HepG2 (cell line): ENCODE measurements around the gene ZBTB4. TPM values are rescaled to one million over a fixed set of nuclear protein-coding genes. Genes with fewer than 3 reads are reported as not detected.
A peak's percentile ranks its signal among the peaks of the same experiment; 100 is the strongest.

ENCODE experiments used
- ASH2L ChIP-seq: fragments of 300-600, 200-600 bp; sonication (generic); IDR thresholded peaks from 2 replicates; pipeline ENCODE4 v1.7.0; 2017; ENCODE audit warnings: low read depth, mild to moderate bottlenecking, moderate library complexity, mixed read lengths, low read length; ENCODE audit not compliant: insufficient read length
- EP300 ChIP-seq, 3 experiments: sonication (generic) in 1 of 3; formaldehyde crosslinking in 1 of 3; IDR thresholded peaks; 2 replicates each; pipeline versions ENCODE4 v1.5.1 to v1.6.1; 2011 to 2020; ENCODE audit warnings: low read depth in 2 of 3, low read length in 2 of 3, borderline replicate concordance in 1 of 3, improper control_type of control experiment in 1 of 3, mild to moderate bottlenecking in 1 of 3, missing genetic modification reagents in 1 of 3, moderate library complexity in 1 of 3
- FIP1L1 ChIP-seq: fragments of 200-400 bp; formaldehyde crosslinking; IDR thresholded peaks from 2 replicates; pipeline ENCODE4 v1.6.1; 2018; ENCODE audit warnings: low read depth, mild to moderate bottlenecking, low read length, moderate library complexity, borderline replicate concordance; ENCODE audit not compliant: insufficient read depth
- HDAC2 ChIP-seq: sonication (generic); formaldehyde crosslinking; IDR thresholded peaks from 2 replicates; pipeline ENCODE4 v1.4.0; 2020; ENCODE audit warnings: missing genetic modification reagents
- KMT2A ChIP-seq: sonication (generic); formaldehyde crosslinking; IDR thresholded peaks from 2 replicates; pipeline ENCODE4 v1.4.0; 2020; ENCODE audit warnings: missing genetic modification reagents
- NR0B2 ChIP-seq: sonication (generic); formaldehyde crosslinking; IDR thresholded peaks from 2 replicates; pipeline ENCODE4 v1.4.0; 2020; ENCODE audit warnings: mild to moderate bottlenecking, missing genetic modification reagents
- REPIN1 ChIP-seq: sonication (generic); formaldehyde crosslinking; IDR thresholded peaks from 2 replicates; pipeline ENCODE4 v1.8.0; 2022; ENCODE audit warnings: missing genetic modification reagents, low read depth, mild to moderate bottlenecking, borderline replicate concordance
- REST ChIP-seq, 2 experiments: IDR thresholded peaks; 2 replicates each; pipeline ENCODE4 v1.6.1; 2011 to 2012; ENCODE audit warnings: low read length in 2 of 2, borderline replicate concordance in 1 of 2, low read depth in 1 of 2, mild to moderate bottlenecking in 1 of 2, moderate library complexity in 1 of 2
- SNAPC2 ChIP-seq: sonication (generic); formaldehyde crosslinking; IDR thresholded peaks from 2 replicates; pipeline ENCODE4 v1.8.1; 2022; ENCODE audit warnings: mild to moderate bottlenecking, missing genetic modification reagents
- THYN1 ChIP-seq: sonication (generic); formaldehyde crosslinking; IDR thresholded peaks from 2 replicates; pipeline ENCODE4 v1.8.1; 2023; ENCODE audit warnings: low read depth, mild to moderate bottlenecking, moderate library complexity, missing genetic modification reagents, borderline replicate concordance
- ZNF232 ChIP-seq: sonication (generic); formaldehyde crosslinking; IDR thresholded peaks from 2 replicates; pipeline ENCODE4 v1.4.0; 2020; ENCODE audit warnings: missing genetic modification reagents, borderline replicate concordance
- ZNF563 ChIP-seq: sonication (generic); formaldehyde crosslinking; IDR thresholded peaks from 2 replicates; pipeline ENCODE4 v1.8.0; 2022; ENCODE audit warnings: mild to moderate bottlenecking, moderate library complexity, missing genetic modification reagents
- ZNF746 ChIP-seq: sonication (generic); formaldehyde crosslinking; IDR thresholded peaks from 2 replicates; pipeline ENCODE4 v1.8.0; 2022; ENCODE audit warnings: mild to moderate bottlenecking, missing genetic modification reagents
- polyA plus RNA-seq, 8 experiments: library from polyadenylated mRNA; depleted of rRNA in 3 of 8; stranded (reverse) in 7 of 8; unstranded in 1 of 8; fragments of >200 nt; fragmentation: Illumina TruSeq in 4 of 8; extraction: Trizol in 4 of 8; gene quantifications; 2 replicates each; pipeline versions ENCODE4 v1.2.1 to v1.2.3, GENCODE V29; 2011 to 2016; ENCODE audit warnings: low read depth in 4 of 8, missing spikeins in 1 of 8, mixed read lengths in 1 of 8; ENCODE audit not compliant: insufficient read depth in 1 of 8
- total RNA-seq, 5 experiments: library from RNA; depleted of rRNA; stranded (reverse); fragments of >200 nt; fragmentation: Illumina TruSeq; extraction: Trizol; gene quantifications; 2 replicates each; pipeline ENCODE4 v1.2.3, GENCODE V29; 2016; ENCODE audit warnings: low read depth in 1 of 5
- TF ChIP-seq, protein P1 (sequence below): sonication (generic); formaldehyde crosslinking; IDR thresholded peaks from 2 replicates; pipeline ENCODE4 v1.8.1; 2022; ENCODE audit warnings: low read depth, mild to moderate bottlenecking, missing genetic modification reagents
- TF ChIP-seq, protein P2 (sequence below): sonication (generic); formaldehyde crosslinking; IDR thresholded peaks from 2 replicates; pipeline ENCODE4 v1.9.0; 2022; ENCODE audit warnings: missing genetic modification reagents, mild to moderate bottlenecking, borderline replicate concordance

Gene ZBTB4
- total and polyA plus RNA-seq, 2 of the 13 experiments (the other 11 are each of a cell fraction or from before 2014, with no cell fraction given): 4.3 to 7.4 TPM

DNA sequence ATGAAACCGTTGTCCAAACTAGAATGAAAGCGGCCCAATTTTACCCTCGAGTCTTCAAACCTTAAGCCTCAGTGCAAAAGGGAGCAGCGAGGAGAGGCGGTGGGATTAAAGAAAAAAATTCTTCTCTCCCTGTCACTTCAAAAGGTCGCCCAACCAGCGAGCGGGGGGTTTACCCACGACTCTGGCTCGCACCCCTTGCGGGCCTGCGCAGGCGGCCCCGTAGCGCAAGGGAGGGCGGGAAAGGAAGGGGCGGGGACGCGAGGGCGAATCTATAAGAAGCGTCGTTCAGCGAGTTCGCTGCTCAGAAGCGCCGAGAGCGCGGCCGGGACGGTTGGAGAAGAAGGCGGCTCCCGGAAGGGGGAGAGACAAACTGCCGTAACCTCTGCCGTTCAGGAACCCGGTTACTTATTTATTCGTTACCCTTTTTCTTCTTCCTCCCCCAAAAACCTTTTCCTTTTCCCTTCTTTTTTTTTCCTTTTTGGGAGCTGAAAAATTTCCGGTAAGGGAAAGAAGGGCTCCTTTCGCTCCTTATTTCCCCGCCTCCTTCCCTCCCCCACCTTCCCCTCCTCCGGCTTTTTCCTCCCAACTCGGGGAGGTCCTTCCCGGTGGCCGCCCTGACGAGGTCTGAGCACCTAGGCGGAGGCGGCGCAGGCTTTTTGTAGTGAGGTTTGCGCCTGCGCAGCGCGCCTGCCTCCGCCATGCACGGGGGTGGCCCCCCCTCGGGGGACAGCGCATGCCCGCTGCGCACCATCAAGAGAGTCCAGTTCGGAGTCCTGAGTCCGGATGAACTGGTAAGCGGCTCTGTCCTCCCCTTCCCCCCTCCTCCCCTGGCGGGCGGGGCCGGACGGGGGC, 4.9 kb upstream of the ZBTB4 start, which contains the start of gene POLR2A (continued):
- TF ChIP-seq, protein P1, sequence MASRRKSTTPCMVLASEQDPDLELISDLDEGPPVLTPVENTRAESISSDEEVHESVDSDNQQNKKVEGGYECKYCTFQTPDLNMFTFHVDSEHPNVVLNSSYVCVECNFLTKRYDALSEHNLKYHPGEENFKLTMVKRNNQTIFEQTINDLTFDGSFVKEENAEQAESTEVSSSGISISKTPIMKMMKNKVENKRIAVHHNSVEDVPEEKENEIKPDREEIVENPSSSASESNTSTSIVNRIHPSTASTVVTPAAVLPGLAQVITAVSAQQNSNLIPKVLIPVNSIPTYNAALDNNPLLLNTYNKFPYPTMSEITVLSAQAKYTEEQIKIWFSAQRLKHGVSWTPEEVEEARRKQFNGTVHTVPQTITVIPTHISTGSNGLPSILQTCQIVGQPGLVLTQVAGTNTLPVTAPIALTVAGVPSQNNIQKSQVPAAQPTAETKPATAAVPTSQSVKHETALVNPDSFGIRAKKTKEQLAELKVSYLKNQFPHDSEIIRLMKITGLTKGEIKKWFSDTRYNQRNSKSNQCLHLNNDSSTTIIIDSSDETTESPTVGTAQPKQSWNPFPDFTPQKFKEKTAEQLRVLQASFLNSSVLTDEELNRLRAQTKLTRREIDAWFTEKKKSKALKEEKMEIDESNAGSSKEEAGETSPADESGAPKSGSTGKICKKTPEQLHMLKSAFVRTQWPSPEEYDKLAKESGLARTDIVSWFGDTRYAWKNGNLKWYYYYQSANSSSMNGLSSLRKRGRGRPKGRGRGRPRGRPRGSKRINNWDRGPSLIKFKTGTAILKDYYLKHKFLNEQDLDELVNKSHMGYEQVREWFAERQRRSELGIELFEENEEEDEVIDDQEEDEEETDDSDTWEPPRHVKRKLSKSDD (CRISPR knock-in tag): peak; percentile 79; the same call in 1 of the 2 replicates
- TF ChIP-seq FIP1L1: peak; percentile 90; the same call in 1 of the 2 replicates
- TF ChIP-seq NR0B2 (CRISPR knock-in tag): no peak
- TF ChIP-seq ZNF563: peak; percentile 85
- peak; percentile 98 for TF ChIP-seq ZNF746
- peak; percentile 58 for TF ChIP-seq HDAC2 (CRISPR knock-in tag)
- peak in 1 of 2 experiments; percentile 84; a peak in 1 of 4 replicates for TF ChIP-seq REST (IDR thresholded peaks at IDR 0.05; ENCODE audit: borderline replicate concordance in 1 of 2, low read depth in 1 of 2, low read length in 2 of 2)
- TF ChIP-seq, protein P2, sequence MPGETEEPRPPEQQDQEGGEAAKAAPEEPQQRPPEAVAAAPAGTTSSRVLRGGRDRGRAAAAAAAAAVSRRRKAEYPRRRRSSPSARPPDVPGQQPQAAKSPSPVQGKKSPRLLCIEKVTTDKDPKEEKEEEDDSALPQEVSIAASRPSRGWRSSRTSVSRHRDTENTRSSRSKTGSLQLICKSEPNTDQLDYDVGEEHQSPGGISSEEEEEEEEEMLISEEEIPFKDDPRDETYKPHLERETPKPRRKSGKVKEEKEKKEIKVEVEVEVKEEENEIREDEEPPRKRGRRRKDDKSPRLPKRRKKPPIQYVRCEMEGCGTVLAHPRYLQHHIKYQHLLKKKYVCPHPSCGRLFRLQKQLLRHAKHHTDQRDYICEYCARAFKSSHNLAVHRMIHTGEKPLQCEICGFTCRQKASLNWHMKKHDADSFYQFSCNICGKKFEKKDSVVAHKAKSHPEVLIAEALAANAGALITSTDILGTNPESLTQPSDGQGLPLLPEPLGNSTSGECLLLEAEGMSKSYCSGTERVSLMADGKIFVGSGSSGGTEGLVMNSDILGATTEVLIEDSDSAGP (CRISPR knock-in tag): peak; percentile 84; the same call in 1 of the 2 replicates
- peak; percentile 96; the same call in 1 of the 2 replicates for TF ChIP-seq ZNF232 (CRISPR knock-in tag)
- TF ChIP-seq THYN1: no peak
- no peak for TF ChIP-seq SNAPC2 (CRISPR knock-in tag)
- TF ChIP-seq REPIN1 (CRISPR knock-in tag): no peak
- TF ChIP-seq KMT2A (CRISPR knock-in tag): peak; percentile 81; the same call in 1 of the 2 replicates
- TF ChIP-seq EP300 (IDR thresholded peaks at IDR 0.05; ENCODE audit: low read depth in 2 of 2, low read length in 2 of 2): peak; percentile 44 to 51; a peak in 2 of 4 replicates
- peak; percentile 40; the same call in 1 of the 2 replicates for TF ChIP-seq EP300 (CRISPR knock-in tag; IDR thresholded peaks at IDR 0.05; ENCODE audit: borderline replicate concordance)
- TF ChIP-seq ASH2L: peak; percentile 48
